ENCODE data around the gene RNF123.

RNF123 gene

DNA sequence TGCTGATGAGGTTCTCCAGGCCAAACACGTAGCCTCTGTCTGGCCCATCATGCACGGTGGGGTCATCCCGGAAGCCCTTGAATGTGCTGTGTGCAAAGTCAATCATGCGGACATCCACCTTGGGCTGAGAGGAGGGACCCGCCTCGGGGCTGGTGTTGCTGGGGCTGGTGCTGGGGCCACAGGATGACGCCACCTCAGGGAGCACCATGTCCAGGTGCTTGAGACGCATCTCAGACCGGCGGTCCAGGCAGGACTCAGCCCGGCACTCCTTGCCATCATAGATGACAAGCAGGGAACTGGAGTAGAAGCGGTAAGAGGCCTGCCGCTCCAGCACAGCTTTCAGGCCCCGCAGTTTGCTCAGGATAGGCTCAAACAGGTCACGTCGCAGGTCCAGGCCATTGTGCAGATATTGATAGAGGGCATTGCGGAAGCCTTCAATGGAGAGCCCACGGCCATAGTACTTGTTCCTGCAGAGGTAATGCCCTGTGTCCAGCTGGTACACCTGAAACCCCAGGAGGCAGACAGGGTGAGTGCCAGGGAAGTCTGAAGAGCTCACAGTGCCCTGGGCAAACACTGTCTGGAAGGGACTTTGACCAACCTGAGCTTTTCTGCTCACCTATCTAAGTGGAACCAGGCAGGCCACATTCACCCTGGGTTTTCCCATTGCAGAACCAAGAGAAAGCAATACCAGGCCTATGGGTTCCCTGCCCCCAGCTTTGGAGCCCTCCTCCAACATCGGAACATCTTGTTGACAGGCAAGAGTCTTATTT, 38.0 kb downstream of the RNF123 start:
- Histone ChIP-seq H3K27ac (ENCODE audit: low read depth, low read length, poor library complexity, severe bottlenecking) (peak overlapping the region; percentile 85), H3K9me3 (ENCODE audit: low read length) (no peaks in the 10 kb centered on the region), H3K4me3 (ENCODE audit: low read depth, low read length, poor library complexity, severe bottlenecking) (no peak overlapping the region), H3K36me3 (ENCODE audit: insufficient read depth, low read length) (peaks cover 31% of the 10 kb centered on the region), H3F3A (ENCODE audit: insufficient read depth, low read length) (no peaks in the 10 kb centered on the region), H2AFZ (ENCODE audit: low read length) (no peak overlapping the region), H3K4me2 (ENCODE audit: low read length) (peak overlapping the region; percentile 28; the same call in 1 of the 2 replicates), H3K79me2 (ENCODE audit: insufficient read depth, low read length) (no peaks in the 10 kb centered on the region), H3K4me1 (ENCODE audit: insufficient read depth, low read length, severe bottlenecking) (peaks cover 30% of the 10 kb centered on the region), H3K9ac (ENCODE audit: low read length) (peak overlapping the region; percentile 30; the same call in 1 of the 2 replicates), H4K20me1 (ENCODE audit: insufficient read depth, low read length) (no peaks in the 10 kb centered on the region), H3K27me3 (ENCODE audit: insufficient read depth, low read length) (no peaks in the 10 kb centered on the region), H3K9me2 (ENCODE audit: low read depth, low read length) (no peaks in the 10 kb centered on the region)
- no peak for TF ChIP-seq EZH2 (IDR thresholded peaks at IDR 0.05; ENCODE audit: borderline replicate concordance, low read length)

DNA sequence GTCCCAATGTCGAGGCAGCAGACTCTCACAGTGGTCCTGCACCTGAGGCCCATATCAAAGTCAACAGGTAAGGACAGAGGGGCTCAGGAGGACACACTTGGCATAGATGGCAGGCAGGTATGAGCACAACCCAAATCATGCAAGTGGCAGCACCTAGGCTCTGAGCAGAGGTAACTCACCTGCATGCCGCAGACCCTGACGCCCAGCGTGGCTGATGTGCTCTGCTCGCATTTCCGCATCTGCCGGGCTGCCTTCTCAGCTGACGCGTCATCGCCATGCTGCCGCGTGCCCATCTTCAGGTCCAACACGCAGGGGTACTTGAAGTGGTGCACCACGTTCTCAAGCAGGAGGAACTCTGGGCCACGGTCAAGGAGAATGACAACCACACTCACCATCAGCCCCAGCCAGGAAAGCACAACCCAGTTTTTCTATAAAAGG, 38.6 kb downstream of the RNF123 start:
- H2AFZ ChIP-seq (ENCODE audit: low read length), result no peak overlapping the region
- H3K4me2 ChIP-seq (ENCODE audit: low read length), result no peak overlapping the region
- H3K4me1 ChIP-seq (ENCODE audit: insufficient read depth, low read length, severe bottlenecking), result peaks cover 24% of the 10 kb centered on the region
- no peak for TF ChIP-seq EZH2 (IDR thresholded peaks at IDR 0.05; ENCODE audit: borderline replicate concordance, low read length)
- TF ChIP-seq, protein P1, sequence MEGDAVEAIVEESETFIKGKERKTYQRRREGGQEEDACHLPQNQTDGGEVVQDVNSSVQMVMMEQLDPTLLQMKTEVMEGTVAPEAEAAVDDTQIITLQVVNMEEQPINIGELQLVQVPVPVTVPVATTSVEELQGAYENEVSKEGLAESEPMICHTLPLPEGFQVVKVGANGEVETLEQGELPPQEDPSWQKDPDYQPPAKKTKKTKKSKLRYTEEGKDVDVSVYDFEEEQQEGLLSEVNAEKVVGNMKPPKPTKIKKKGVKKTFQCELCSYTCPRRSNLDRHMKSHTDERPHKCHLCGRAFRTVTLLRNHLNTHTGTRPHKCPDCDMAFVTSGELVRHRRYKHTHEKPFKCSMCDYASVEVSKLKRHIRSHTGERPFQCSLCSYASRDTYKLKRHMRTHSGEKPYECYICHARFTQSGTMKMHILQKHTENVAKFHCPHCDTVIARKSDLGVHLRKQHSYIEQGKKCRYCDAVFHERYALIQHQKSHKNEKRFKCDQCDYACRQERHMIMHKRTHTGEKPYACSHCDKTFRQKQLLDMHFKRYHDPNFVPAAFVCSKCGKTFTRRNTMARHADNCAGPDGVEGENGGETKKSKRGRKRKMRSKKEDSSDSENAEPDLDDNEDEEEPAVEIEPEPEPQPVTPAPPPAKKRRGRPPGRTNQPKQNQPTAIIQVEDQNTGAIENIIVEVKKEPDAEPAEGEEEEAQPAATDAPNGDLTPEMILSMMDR (IDR thresholded peaks at IDR 0.05; ENCODE audit: low read length), result no peak
- peaks cover 33% of the 10 kb centered on the region for H3K36me3 ChIP-seq (ENCODE audit: insufficient read depth, low read length)
- no peaks in the 10 kb centered on the region for H3K27me3 ChIP-seq (ENCODE audit: insufficient read depth, low read length)
- no peaks in the 10 kb centered on the region for H3K9me3 ChIP-seq (ENCODE audit: low read length)
- H3F3A ChIP-seq (ENCODE audit: insufficient read depth, low read length), result no peaks in the 10 kb centered on the region
- H3K4me3 ChIP-seq (ENCODE audit: low read depth, low read length, poor library complexity, severe bottlenecking), result no peak overlapping the region
- H3K79me2 ChIP-seq (ENCODE audit: insufficient read depth, low read length), result no peaks in the 10 kb centered on the region
- H4K20me1 ChIP-seq (ENCODE audit: insufficient read depth, low read length), result no peaks in the 10 kb centered on the region
- H3K9ac ChIP-seq (ENCODE audit: low read length), result no peak overlapping the region
- no peaks in the 10 kb centered on the region for H3K9me2 ChIP-seq (ENCODE audit: low read depth, low read length)
- H3K27ac ChIP-seq (ENCODE audit: low read depth, low read length, poor library complexity, severe bottlenecking), result no peak overlapping the region

DNA sequence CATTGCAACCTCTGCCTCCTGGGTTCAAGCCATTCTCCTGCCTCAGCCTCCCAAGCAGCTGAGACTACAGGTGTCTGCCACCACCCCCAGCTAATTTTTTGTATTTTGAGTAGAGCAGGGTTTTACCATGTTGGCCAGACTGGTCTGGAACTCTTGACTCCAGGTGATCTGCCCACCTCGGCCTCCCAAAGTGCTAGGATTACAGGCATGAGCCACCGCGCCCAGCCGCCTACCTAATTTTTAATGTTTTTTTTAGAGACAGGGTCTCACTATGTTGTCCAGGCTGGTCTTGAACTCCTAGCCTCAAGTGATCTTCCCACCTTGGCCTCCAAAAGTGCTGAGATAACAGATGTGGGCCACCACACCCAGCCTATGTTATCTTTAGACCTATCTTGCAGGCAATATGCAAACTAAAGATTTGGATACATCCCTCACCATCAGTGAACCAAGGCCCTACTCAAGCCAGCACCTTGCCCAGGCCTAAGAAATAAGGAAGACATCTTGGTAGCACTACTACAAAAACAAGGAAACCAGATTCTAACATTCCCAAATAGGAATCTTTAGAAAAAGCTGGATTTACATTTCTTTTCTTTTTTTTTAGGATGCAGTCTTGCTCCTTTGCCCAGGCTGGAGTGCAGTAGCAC, 40.7 kb downstream of the RNF123 start:
- Histone ChIP-seq H3K4me2 (ENCODE audit: low read length) (no peak overlapping the region), H3K9ac (ENCODE audit: low read length) (no peak overlapping the region), H3K79me2 (ENCODE audit: insufficient read depth, low read length) (no peaks in the 10 kb centered on the region), H3K27me3 (ENCODE audit: insufficient read depth, low read length) (no peaks in the 10 kb centered on the region), H4K20me1 (ENCODE audit: insufficient read depth, low read length) (no peaks in the 10 kb centered on the region), H3F3A (ENCODE audit: insufficient read depth, low read length) (no peaks in the 10 kb centered on the region), H2AFZ (ENCODE audit: low read length) (no peak overlapping the region), H3K27ac (ENCODE audit: low read depth, low read length, poor library complexity, severe bottlenecking) (no peak overlapping the region), H3K4me1 (ENCODE audit: insufficient read depth, low read length, severe bottlenecking) (peaks cover 12% of the 10 kb centered on the region), H3K36me3 (ENCODE audit: insufficient read depth, low read length) (peaks cover 48% of the 10 kb centered on the region), H3K4me3 (ENCODE audit: low read depth, low read length, poor library complexity, severe bottlenecking) (no peak overlapping the region), H3K9me2 (ENCODE audit: low read depth, low read length) (no peaks in the 10 kb centered on the region), H3K9me3 (ENCODE audit: low read length) (no peaks in the 10 kb centered on the region)
- TF ChIP-seq, protein P1 (IDR thresholded peaks at IDR 0.05; ENCODE audit: low read length), result no peak
- no peak for TF ChIP-seq EZH2 (IDR thresholded peaks at IDR 0.05; ENCODE audit: borderline replicate concordance, low read length)

All from OCI-LY1 (cell line).